GM23338 (cell line): ENCODE data around the gene BRSK1. TPM values are rescaled to one million over a fixed set of nuclear protein-coding genes. Genes with fewer than 3 reads are reported as not detected.

ENCODE experiments used
- ATAC-seq: fragments of 200-7000 bp; cut with Tn5 transposase; 3 replicates; pipeline ENCODE4 v1.9.1; 2020
- DNase-seq: peaks from one replicate; pipeline ENCODE4 v3.0.0-alpha.2; 2015; ENCODE audit warnings: low spot score
- H2AFZ ChIP-seq: fragments of 200-600 bp; sonication (generic); 2 replicates; pipeline ENCODE4 v1.8.0; 2016; ENCODE audit warnings: antibody characterized with exemption, mild to moderate bottlenecking, moderate library complexity
- H3F3A ChIP-seq: fragments of 200-600 bp; sonication (generic); replicated peaks from 2 replicates; pipeline ENCODE4 v1.8.0; 2017; ENCODE audit warnings: antibody characterized with exemption, mixed run types, low read depth
- H3K27ac ChIP-seq: fragments of 200-600 bp; sonication (generic); 2 replicates; pipeline ENCODE4 v1.6.1; 2016; ENCODE audit warnings: low read depth
- H3K27me3 ChIP-seq: fragments of 200-600 bp; sonication (generic); 2 replicates; pipeline ENCODE4 v1.8.0; 2016; ENCODE audit warnings: mild to moderate bottlenecking, mixed run types, moderate library complexity; ENCODE audit not compliant: insufficient read depth
- H3K36me3 ChIP-seq: fragments of 200-600 bp; sonication (generic); 2 replicates; pipeline ENCODE4 v1.8.0; 2016; ENCODE audit warnings: mild to moderate bottlenecking; ENCODE audit not compliant: insufficient read depth
- H3K4me1 ChIP-seq: fragments of 200-600 bp; sonication (generic); 2 replicates; pipeline ENCODE4 v1.8.0; 2016; ENCODE audit warnings: mild to moderate bottlenecking, moderate library complexity; ENCODE audit not compliant: insufficient read depth
- H3K4me2 ChIP-seq: fragments of 200-600 bp; sonication (generic); 2 replicates; pipeline ENCODE4 v1.7.1; 2017; ENCODE audit warnings: mixed run types
- H3K4me3 ChIP-seq: fragments of 200-600 bp; sonication (generic); 2 replicates; pipeline ENCODE4 v1.6.1; 2016; ENCODE audit warnings: mixed run types
- H3K79me2 ChIP-seq: fragments of 200-600 bp; sonication (generic); replicated peaks from 2 replicates; pipeline ENCODE4 v1.8.0; 2017; ENCODE audit warnings: mild to moderate bottlenecking; ENCODE audit not compliant: insufficient read depth
- H3K9me2 ChIP-seq: fragments of 200-600 bp; sonication (generic); 2 replicates; pipeline ENCODE4 v1.8.0; 2017; ENCODE audit not compliant: insufficient read depth
- H4K20me1 ChIP-seq: fragments of 200-600 bp; sonication (generic); replicated peaks from 2 replicates; pipeline ENCODE4 v1.8.0; 2017; ENCODE audit warnings: mild to moderate bottlenecking; ENCODE audit not compliant: insufficient read depth
- H3K27ac Mint-ChIP-seq: 2 replicates; pipeline ENCODE4 v1.8.0; 2020; ENCODE audit warnings: inconsistent platforms, mild to moderate bottlenecking, moderate library complexity, mixed read lengths
- H3K27me3 Mint-ChIP-seq: 3 replicates; pipeline ENCODE4 v1.8.0; 2022; ENCODE audit warnings: low read depth, mild to moderate bottlenecking, moderate library complexity, mixed read lengths, inconsistent platforms; ENCODE audit not compliant: insufficient read depth, poor library complexity
- H3K36me3 Mint-ChIP-seq: 3 replicates; pipeline ENCODE4 v1.8.0; 2021; ENCODE audit warnings: low read depth, mild to moderate bottlenecking, inconsistent platforms, moderate library complexity, mixed read lengths
- H3K4me1 Mint-ChIP-seq: 3 replicates; pipeline ENCODE4 v1.8.0; 2020; ENCODE audit warnings: mild to moderate bottlenecking, inconsistent platforms, mixed read lengths
- H3K4me3 Mint-ChIP-seq: 3 replicates; pipeline ENCODE4 v1.8.0; 2021; ENCODE audit warnings: moderate library complexity, mild to moderate bottlenecking, inconsistent platforms, mixed read lengths
- H3K9me3 Mint-ChIP-seq: 3 replicates; pipeline ENCODE4 v1.8.0; 2020; ENCODE audit warnings: moderate library complexity, mild to moderate bottlenecking, inconsistent platforms, mixed read lengths
- CREB1 ChIP-seq: fragments of 250-450 bp; sonication (Bioruptor Pico); IDR thresholded peaks from 2 replicates; pipeline ENCODE4 v1.5.0; 2020; ENCODE audit warnings: low read depth, mild to moderate bottlenecking, moderate library complexity
- ETS1 ChIP-seq: IDR thresholded peaks from 2 replicates; pipeline ENCODE4 v1.6.1; 2016; ENCODE audit warnings: antibody characterized with exemption
- EZH2 ChIP-seq: fragments of 200-600 bp; sonication (generic); IDR thresholded peaks from one replicate; pipeline ENCODE4 v1.8.0; 2017; ENCODE audit warnings: antibody characterized with exemption, mild to moderate bottlenecking, low read depth; ENCODE audit not compliant: unreplicated experiment
- EZH2phosphoT487 ChIP-seq: fragments of 200-600 bp; sonication (generic); IDR thresholded peaks from one replicate; pipeline ENCODE4 v1.8.1; 2018; ENCODE audit warnings: antibody characterized with exemption; ENCODE audit not compliant: unreplicated experiment
- JUNB ChIP-seq: IDR thresholded peaks from one replicate; pipeline ENCODE4 v1.6.1; 2016; ENCODE audit warnings: antibody characterized with exemption; ENCODE audit not compliant: unreplicated experiment
- NANOG ChIP-seq: IDR thresholded peaks from 2 replicates; pipeline ENCODE4 v1.6.1; 2016; ENCODE audit warnings: antibody characterized with exemption, borderline replicate concordance
- POLR2AphosphoS5 ChIP-seq: IDR thresholded peaks from 2 replicates; pipeline ENCODE4 v1.6.1; 2016; ENCODE audit warnings: antibody characterized with exemption, low read depth
- REST ChIP-seq: IDR thresholded peaks from one replicate; pipeline ENCODE4 v1.6.1; 2018; ENCODE audit warnings: antibody characterized with exemption; ENCODE audit not compliant: unreplicated experiment
- STAT1 ChIP-seq: IDR thresholded peaks from one replicate; pipeline ENCODE4 v1.6.1; 2016; ENCODE audit warnings: antibody characterized with exemption; ENCODE audit not compliant: unreplicated experiment
- ZNF114 ChIP-seq: fragments of 250-450 bp; sonication (Bioruptor Pico); IDR thresholded peaks from 2 replicates; pipeline ENCODE4 v1.5.0; 2020; ENCODE audit warnings: mild to moderate bottlenecking, moderate library complexity
- ZNF331 ChIP-seq: fragments of 250-450 bp; sonication (Bioruptor Pico); IDR thresholded peaks from 2 replicates; pipeline ENCODE4 v1.5.0; 2020; ENCODE audit warnings: low read depth, mild to moderate bottlenecking, moderate library complexity
- ZNF462 ChIP-seq: fragments of 250-450 bp; sonication (Bioruptor Pico); IDR thresholded peaks from 2 replicates; pipeline ENCODE4 v1.5.0; 2020; ENCODE audit warnings: mild to moderate bottlenecking, moderate library complexity
- polyA plus RNA-seq: library from polyadenylated mRNA; unstranded; fragments of >200 nt; fragmentation: Nextera tagmentation; extraction: Ambion mirVana; gene quantifications from 2 replicates; pipeline ENCODE4 v1.2.1, GENCODE V29; 2016
- total RNA-seq: library from RNA; depleted of rRNA; stranded (reverse); fragments of >200 nt; shearing (Covaris generic); gene quantifications from 2 replicates; pipeline ENCODE4 v1.2.3, GENCODE V29; 2014
- TF ChIP-seq, protein P1 (sequence below), 2 experiments: fragments of 200-600 bp in 1 of 2; sonication (generic) in 1 of 2; conservative IDR thresholded peaks; 2 replicates each; pipeline versions ENCODE4 v1.5.1 to v1.6.1; 2016 to 2017; ENCODE audit warnings: antibody characterized with exemption in 2 of 2, low read depth in 2 of 2, mild to moderate bottlenecking in 2 of 2, moderate library complexity in 1 of 2

The BRSK1 gene
- total and polyA plus RNA-seq, 2 experiments from 2014 or later: 2.3 to 17.2 TPM

GRCh38 chr19:55252760-55253663, 30.8 kb upstream of the BRSK1 start:
- peaks cover 50% of the 10 kb centered on the region for H4K20me1 ChIP-seq
- peak overlapping the region; percentile 5 for H3K27ac Mint-ChIP-seq
- no peaks in the 10 kb centered on the region; the same call in 2 of the 3 replicates for H3K36me3 Mint-ChIP-seq
- 0 out of 2 replicates have a peak, but pooled peaks cover 2% of the 10 kb centered on the region for H3F3A ChIP-seq
- peak overlapping the region; percentile 49; the same call in 1 of the 2 replicates for H3K4me2 ChIP-seq
- H3K9me2 ChIP-seq: no peaks in the 10 kb centered on the region
- 0 out of 2 replicates have a peak overlapping the region, but pooled peaks have one; percentile 68 for H3K27ac ChIP-seq
- peaks cover 19% of the 10 kb centered on the region for H3K4me1 ChIP-seq
- ATAC-seq: no peak
- no peak overlapping the region for H2AFZ ChIP-seq
- H3K4me3 ChIP-seq: no peak overlapping the region; the same call in 1 of the 2 replicates
- peaks cover 52% of the 10 kb centered on the region for H3K4me1 Mint-ChIP-seq
- no peaks in the 10 kb centered on the region for H3K9me3 Mint-ChIP-seq
- no peaks in the 10 kb centered on the region for H3K36me3 ChIP-seq
- TF ChIP-seq NANOG (no peak), EZH2phosphoT487 (no peak), CREB1 (no peak), EZH2 (no peak), ETS1 (no peak), STAT1 (no peak), ZNF331 (CRISPR knock-in tag) (no peak), JUNB (no peak), POLR2AphosphoS5 (no peak), ZNF462 (CRISPR knock-in tag) (no peak), ZNF114 (CRISPR knock-in tag) (no peak), REST (no peak)
- TF ChIP-seq, protein P1, sequence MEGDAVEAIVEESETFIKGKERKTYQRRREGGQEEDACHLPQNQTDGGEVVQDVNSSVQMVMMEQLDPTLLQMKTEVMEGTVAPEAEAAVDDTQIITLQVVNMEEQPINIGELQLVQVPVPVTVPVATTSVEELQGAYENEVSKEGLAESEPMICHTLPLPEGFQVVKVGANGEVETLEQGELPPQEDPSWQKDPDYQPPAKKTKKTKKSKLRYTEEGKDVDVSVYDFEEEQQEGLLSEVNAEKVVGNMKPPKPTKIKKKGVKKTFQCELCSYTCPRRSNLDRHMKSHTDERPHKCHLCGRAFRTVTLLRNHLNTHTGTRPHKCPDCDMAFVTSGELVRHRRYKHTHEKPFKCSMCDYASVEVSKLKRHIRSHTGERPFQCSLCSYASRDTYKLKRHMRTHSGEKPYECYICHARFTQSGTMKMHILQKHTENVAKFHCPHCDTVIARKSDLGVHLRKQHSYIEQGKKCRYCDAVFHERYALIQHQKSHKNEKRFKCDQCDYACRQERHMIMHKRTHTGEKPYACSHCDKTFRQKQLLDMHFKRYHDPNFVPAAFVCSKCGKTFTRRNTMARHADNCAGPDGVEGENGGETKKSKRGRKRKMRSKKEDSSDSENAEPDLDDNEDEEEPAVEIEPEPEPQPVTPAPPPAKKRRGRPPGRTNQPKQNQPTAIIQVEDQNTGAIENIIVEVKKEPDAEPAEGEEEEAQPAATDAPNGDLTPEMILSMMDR (conservative IDR thresholded peaks at IDR 0.05; ENCODE audit: low read depth in 2 of 2): no peak
- H3K27me3 ChIP-seq: no peaks in the 10 kb centered on the region
- H3K27me3 Mint-ChIP-seq: peaks cover 20% of the 10 kb centered on the region
- no peak overlapping the region; the same call in 2 of the 3 replicates for H3K4me3 Mint-ChIP-seq
- peaks cover 100% of the 10 kb centered on the region for H3K79me2 ChIP-seq
- no peak for DNase-seq
